Endothelial cell of umbilical vein (primary cell): ENCODE measurements around the gene PLCXD1.

Experiments
- EZH2 ChIP-seq: IDR thresholded peaks from 2 replicates; pipeline ENCODE4 v1.6.1; 2012; ENCODE audit warnings: borderline replicate concordance, low read depth, mild to moderate bottlenecking, moderate library complexity, low read length, inconsistent platforms; ENCODE audit not compliant: severe bottlenecking
- MYC ChIP-seq: IDR thresholded peaks from one replicate; pipeline ENCODE4 v1.6.1; 2011; ENCODE audit warnings: mild to moderate bottlenecking, low read depth, low read length
- POLR2A ChIP-seq: IDR thresholded peaks from 2 replicates; pipeline ENCODE4 v1.6.1; 2012; ENCODE audit warnings: low read depth, mild to moderate bottlenecking, control low read depth, low read length
- POLR2AphosphoS5 ChIP-seq: IDR thresholded peaks from 2 replicates; pipeline ENCODE4 v1.6.1; 2012; ENCODE audit warnings: low read depth, mild to moderate bottlenecking, control low read depth, low read length, moderate library complexity; ENCODE audit not compliant: insufficient read depth
- TF ChIP-seq, protein P1 (sequence below), 2 donors: IDR thresholded peaks; 1 replicate in 1 of 2; 2 replicates in 1 of 2; pipeline ENCODE4 v1.5.1; 2011; ENCODE audit warnings: low read length in 2 of 2, mild to moderate bottlenecking in 2 of 2, moderate library complexity in 2 of 2, control low read depth in 1 of 2, inconsistent platforms in 1 of 2, low read depth in 1 of 2; ENCODE audit not compliant: insufficient read depth in 1 of 2; ENCODE audit errors: extremely low read depth in 1 of 2

DNA sequence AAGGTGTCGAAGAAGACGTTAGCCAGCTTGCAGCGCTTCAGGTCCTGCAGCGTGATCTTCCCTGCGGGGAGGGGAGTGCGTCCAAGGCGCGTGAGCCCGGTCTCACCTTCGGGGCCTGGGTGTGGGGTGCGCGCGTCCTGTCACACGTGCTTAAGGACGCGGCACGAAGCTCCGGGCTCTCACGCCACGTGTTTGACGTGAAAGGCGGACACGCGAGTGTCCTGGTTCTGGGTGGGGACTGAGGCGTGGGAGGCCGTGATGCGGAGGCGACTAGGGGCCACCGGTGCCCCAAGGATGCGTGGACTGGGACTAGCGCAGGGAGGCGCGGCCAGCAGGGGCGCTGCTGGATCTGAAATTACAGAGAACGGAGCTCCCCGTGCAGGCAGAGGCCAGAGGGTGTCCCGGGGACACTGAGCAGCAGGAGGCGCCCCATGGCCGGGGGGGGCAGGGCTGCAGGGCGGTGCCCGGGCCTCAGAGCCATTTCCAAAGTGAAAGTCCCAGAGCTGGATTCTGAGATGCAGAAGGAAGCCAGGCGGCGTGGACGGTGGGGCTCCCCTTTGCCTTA is 57.7 kb downstream of the PLCXD1 start:
- TF ChIP-seq, protein P1, sequence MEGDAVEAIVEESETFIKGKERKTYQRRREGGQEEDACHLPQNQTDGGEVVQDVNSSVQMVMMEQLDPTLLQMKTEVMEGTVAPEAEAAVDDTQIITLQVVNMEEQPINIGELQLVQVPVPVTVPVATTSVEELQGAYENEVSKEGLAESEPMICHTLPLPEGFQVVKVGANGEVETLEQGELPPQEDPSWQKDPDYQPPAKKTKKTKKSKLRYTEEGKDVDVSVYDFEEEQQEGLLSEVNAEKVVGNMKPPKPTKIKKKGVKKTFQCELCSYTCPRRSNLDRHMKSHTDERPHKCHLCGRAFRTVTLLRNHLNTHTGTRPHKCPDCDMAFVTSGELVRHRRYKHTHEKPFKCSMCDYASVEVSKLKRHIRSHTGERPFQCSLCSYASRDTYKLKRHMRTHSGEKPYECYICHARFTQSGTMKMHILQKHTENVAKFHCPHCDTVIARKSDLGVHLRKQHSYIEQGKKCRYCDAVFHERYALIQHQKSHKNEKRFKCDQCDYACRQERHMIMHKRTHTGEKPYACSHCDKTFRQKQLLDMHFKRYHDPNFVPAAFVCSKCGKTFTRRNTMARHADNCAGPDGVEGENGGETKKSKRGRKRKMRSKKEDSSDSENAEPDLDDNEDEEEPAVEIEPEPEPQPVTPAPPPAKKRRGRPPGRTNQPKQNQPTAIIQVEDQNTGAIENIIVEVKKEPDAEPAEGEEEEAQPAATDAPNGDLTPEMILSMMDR (IDR thresholded peaks at IDR 0.05; ENCODE audit: extremely low read depth in 1 of 2, insufficient read depth in 1 of 2, low read depth in 1 of 2, low read length in 2 of 2) = no peak
- no peak for TF ChIP-seq MYC
- TF ChIP-seq POLR2A = no peak
- TF ChIP-seq POLR2AphosphoS5 = no peak
- TF ChIP-seq EZH2 = no peak
